HG02678 (cell line): ENCODE measurements around the gene COL9A3.
A peak's percentile ranks its signal among the peaks of the same experiment; 100 is the strongest.

Experiments used
- ATAC-seq: cut with Tn5 transposase; IDR thresholded peaks from one replicate; pipeline ENCODE4 v1.9.1; 2021; ENCODE audit warnings: mild to moderate bottlenecking, moderate library complexity; ENCODE audit not compliant: unreplicated experiment

COL9A3 gene

DNA sequence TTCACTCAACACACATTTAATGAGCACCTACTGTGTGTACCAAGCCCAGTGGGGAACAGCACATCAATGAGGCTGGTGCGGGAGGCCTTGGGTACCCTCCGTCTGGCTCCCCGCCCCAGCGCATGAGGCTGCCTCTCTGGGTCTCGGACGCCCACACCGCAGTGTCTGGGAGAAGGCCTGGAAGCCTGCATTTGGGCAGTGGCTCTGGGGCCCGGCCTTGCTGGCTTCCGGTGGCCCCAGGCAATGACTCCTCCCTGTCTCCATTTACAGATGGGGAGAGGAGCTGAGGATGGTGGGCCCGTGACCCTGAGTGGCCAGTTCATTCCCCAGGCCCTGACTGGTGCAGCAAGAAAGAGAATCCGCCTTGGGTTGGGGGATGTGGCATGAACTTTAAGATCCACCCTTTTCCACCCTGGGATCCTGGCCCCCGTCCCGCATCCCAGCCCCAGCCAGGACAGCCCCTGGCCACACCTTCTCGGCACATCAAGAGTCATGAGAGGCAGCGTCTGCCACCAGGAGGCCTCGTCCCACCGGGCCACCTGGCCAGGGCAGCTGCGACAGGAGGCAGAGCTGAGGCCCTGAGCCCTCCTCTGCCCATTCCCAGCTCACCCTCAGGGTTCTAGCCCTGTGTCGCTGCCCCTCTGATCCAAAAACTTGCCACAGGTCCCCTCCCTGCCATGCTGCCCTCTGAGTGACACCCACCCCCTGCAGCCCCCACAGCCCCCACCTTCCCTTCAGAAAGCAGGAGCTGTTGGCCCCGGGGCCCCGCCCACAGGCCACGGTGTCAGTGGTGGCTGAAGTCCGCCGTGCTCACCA lies 38.0 kb upstream of the COL9A3 start:
- ATAC-seq: no peak

DNA sequence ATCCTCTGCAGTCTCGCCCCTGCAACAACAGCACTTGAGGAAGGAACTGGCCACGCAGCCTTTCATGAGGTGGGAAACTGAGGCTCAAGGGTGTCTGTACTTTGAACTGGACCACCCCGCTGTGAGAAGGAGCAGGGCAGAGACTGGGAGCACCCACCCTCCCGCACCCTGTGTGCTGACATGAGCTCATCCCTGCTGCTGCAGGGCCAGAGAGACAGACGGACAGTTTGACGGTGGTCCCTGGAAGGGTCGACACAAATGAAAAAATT lies 37.5 kb upstream of the COL9A3 start:
- ATAC-seq: no peak

DNA sequence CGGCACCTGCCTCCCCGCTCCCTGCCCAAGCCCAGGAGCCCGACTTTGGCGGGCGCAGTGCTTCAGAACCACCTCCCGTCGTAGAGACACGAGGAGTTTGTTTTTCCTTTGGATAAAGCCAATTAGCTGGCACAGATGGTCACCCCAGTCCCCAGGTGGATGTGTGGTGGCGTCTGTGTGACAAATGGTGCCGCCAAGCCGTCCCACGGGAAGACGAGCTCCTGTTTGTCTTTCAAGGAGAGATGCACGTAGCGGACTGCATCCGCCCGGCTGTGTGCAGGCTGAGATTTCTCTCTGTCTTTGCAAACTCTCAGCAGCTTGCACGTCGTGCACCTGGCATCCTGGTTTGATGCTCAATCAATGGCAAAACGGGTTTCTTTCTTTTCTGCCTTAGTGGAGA lies 36.6 kb upstream of the COL9A3 start:
- ATAC-seq: no peak

DNA sequence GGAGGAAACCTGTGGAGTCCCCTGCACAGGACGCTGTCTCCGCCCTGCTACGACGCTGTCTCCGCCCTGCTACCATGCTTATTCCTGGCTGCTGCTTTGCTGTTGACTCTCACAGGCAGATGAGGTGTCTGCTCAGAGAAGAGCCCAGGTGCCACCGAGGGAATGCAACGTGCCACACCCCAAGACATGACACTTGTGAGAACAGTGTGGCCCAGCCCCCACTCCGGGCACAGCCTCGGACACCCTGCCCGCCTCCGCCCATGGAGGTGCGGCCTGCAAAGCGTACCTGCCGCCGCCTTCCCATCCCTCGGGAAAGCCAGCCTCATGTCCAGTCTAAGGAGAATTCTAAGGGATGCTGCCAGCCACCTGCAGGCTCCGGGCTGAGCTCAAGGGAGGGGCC lies 36.2 kb upstream of the COL9A3 start:
- ATAC-seq: no peak

DNA sequence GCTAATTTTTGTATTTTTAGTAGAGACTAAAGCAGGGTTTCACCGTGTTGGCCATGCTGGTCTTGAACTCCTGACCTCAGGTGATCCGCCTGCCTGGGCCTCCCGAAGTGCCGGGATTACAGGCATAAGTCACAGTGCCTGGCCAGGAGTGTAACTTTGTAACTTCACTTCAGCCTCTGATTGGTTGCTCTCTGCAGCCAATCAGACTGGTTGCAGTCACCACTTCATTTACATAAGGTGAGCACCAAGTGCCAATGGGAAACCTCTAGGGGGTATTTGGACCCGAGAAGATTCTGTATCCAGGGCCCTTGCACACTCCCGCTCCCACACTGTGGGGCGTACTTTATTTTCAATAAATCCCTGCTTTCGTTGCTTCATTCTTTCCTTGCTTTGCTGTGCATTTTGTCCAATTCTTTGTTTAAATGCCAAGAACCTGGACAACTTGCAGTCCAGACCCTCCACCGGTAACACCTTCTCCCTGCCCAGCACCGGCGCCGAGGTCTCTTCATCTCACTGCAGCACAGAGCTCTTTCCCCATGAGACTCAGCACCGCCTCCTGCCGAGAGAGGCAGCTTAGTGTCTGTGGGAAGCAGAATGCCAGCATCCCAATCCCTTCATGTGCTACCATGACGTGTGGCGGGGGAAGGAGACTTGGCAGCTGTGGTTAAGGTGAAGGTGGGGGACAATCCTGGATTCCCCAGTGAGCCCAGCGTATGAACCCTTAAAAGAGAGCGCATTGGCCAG lies 34.5 kb upstream of the COL9A3 start:
- ATAC-seq: no peak

DNA sequence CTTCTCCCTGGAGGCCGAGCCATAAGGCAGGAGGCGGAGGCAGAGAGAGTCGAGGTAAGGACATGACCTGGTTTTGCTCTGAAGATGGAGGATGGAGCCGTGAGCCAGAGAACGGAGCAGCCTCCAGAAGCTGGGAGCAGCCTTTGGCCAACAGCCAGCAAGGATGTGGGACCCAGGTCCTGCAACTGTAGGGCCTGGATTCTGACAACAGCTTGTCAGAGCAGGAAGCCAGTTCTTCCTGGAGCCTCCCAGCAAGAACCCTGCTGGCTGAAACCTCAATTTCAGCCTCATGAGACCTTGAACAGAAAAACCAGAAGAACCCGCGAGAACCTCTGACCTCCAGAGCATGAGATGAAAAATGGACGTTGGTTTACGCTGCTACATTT lies 34.0 kb upstream of the COL9A3 start:
- ATAC-seq: no peak

DNA sequence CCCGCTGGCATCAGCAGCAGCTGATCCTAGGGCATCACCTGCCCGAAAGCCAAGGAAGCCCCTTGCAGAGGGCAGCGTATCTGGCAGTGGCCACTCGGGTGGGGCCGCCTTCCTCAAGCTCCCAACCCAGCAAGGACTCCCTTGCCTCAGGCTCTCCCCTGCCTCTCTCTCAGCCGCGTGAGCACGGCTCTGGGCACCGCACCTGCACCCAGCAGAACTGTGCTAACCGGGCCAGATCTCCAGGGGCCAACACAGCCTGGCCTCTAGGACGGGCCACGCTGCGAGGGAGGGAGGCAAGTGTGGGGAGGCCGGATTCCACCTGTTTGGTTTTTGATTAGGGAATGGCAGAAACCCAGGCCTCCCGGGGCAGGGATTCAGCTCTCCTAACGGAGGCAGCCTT lies 32.4 kb upstream of the COL9A3 start:
- ATAC-seq: no peak

DNA sequence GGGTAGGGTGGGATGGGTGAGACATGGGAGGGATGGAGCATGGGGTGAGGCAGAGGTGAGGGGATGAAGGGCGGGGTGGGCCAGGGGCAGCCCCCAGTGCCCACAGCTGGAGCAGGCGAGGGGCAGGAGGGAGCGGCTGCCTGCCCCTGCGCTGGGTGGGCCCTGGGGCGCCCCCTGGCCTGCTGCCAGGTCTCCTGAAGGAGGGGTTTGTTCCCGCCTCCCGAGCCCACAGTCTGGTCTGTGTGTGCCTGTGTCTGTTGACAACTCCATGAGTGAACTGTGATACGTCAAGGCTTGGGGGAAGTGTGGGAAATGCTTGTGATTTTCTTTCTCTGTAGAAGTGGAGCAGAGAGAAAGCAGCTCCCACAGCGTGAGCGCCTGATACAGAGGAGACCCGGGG lies 31.5 kb upstream of the COL9A3 start:
- ATAC-seq: no peak

DNA sequence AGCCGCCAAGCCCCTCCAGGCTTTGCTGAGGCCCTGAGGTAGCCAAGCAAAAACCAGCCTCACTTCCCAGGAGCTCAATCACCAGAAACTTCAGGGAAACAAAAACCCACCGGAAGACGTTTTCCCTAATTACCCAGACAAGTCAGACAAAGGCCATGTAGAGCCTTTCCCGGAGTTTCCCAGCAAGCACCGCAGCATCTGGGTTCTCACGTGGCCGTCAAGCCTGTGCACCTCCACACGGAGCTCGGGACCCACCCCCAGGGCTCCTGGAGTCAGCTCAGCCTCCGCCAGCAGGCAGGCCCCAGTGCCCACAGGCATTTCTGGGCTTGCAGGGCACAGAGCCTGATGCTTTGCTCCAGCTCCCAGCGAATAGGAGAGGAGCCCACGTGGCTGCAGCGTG lies 30.7 kb upstream of the COL9A3 start:
- ATAC-seq: no peak

DNA sequence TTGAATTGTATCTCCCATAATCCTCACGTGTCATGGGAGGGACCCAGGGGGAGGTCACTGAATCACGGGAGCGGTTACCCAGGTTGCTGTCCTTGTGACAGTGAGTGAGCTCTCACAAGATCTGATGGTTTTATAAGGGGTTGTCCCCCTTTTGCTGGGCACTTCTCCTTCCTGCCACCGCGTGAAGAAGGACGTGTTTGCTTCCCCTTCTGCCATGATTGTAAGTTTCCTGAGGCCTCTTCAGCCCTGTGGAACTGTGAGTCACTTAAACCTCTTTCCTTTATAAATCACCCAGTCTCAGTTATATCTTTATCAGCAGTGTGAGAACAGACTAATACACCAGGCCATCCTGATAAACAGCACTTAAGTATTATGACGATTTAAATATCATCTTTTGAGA lies 29.5 kb upstream of the COL9A3 start:
- ATAC-seq: no peak

DNA sequence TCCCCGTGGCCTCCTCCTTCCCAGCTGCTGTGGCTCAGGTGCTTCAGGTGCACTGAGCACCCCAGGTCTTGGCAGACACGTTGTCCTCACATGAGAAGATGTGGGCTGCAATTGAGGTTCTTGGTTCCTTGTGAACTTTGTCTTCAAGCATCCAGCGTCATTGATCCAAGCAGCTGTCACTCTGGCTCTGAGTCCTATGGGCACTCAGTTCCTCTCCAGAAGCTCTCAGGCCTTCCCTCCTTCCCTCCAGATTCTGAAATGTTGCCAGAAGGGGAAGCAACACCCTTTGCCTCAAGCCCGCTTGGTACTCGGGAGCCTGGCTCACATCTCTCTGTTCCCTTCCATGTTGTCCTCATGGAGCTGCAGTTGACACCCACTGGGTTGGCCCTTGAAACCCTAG lies 29.0 kb upstream of the COL9A3 start:
- no peak for ATAC-seq

DNA sequence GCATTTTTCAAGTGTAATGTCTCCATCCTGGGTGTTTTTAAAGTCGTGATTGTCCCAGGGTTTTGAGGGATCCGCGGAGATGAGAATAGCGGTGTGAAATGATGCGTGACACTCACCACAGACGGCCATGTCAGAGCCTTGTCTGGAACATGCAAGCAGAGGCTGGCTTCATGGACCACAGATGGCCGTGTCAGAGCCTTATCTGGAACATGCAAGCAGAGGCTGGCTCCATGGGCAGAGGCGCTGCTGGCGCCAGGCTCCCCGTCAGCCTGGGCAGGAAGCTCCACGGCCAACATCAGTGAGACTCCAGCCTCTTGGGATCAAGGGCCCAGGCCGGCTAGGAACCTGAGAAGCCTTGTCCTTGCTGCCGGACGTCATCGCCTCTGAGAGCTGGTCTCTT lies 28.2 kb upstream of the COL9A3 start:
- ATAC-seq: no peak

DNA sequence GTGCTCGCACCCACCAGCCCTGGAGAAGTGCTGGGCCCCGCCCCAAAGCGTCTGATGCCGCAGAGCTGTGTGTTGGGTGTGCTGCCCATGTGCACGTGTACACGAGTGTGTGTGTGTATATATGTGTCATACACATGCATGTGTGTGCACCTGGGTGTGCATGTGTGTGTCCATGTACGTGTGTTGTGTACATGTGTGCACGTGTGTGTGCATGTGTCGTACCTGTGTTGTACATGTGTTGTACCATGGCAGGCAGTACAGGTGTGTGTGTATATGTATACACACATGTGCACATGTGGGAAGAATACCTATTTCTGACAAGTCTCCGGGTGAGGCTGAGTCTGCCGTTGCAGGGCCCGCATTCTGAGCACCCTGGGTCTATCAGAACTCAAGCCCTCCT lies 26.8 kb upstream of the COL9A3 start:
- no peak for ATAC-seq

DNA sequence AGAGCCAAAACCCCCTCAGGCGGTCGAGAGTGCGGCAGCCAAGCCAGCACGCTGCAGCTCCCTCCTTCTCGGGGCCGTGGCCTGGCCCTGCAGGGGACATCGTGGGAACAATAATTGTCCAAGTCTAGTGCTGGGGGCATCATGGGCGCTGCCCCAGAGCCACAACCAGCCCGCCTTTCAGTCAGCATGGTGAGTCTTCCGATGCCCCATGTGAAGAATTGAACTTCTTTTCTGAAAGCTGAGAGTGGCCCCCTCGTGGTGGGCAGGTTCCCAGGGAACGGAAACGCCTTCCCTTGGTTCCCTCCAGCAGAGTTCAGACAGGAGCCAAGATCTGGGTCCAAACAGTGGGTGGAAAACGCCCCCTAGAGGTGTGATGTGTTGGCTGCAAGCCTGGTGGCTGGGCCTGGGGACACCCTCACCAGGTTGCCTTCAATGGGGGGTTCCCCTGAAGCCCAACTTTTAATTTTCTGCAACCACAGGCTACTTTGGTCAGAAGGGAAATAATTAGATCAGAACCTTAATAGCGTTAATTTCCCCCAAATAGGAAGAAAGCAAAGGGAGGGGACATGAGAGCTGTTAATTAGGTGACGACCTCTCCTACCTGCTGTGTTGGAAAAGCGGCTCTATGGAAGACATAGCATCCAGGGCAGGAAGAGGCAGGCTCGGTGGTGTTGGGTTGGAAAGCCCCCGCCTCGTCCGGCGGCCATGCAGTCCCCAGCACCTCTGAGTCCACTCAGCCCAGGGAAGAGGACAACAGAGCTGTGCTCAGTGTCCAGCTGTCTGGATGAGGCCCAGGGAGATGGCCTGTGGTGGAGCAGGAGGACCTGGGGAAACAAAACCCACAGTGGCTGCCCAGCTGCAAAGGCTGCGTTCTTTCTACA lies 25.3 kb upstream of the COL9A3 start:
- no peak for ATAC-seq

DNA sequence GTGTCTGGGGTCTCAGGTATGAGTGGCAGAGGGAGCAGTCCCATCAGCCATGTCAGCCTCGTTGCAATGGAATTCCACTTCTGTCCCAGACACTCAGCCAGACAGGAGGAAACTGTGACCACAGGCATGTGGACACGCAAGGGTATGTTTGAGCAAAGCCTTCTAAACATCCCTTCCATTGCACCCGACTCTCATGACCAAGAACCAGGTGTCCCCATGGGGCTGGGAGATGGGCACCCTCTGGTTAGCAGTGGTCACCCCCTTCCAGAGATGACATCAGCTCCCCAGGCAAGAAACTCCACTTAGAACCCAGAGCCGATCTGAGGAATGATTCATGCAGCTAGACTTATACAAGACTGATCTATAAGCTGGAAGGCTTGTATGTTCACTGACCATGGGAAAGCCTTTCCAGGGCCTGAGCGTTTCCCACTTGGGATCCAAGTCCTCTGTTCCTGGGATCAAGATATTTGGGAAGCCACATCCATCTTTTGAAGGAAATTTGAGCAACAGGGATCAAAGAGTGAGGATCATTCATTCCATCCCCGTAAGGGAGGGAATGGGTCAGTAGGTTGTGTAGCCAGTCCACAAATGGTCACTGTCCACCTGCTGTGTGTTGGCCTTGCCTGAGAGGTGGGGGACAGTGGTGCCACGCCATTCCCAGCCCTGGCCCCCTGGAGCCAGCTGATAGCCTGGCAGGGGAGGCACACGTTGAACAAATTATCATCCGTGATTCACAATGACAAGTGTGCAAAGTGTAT lies 24.5 kb upstream of the COL9A3 start:
- ATAC-seq: no peak

DNA sequence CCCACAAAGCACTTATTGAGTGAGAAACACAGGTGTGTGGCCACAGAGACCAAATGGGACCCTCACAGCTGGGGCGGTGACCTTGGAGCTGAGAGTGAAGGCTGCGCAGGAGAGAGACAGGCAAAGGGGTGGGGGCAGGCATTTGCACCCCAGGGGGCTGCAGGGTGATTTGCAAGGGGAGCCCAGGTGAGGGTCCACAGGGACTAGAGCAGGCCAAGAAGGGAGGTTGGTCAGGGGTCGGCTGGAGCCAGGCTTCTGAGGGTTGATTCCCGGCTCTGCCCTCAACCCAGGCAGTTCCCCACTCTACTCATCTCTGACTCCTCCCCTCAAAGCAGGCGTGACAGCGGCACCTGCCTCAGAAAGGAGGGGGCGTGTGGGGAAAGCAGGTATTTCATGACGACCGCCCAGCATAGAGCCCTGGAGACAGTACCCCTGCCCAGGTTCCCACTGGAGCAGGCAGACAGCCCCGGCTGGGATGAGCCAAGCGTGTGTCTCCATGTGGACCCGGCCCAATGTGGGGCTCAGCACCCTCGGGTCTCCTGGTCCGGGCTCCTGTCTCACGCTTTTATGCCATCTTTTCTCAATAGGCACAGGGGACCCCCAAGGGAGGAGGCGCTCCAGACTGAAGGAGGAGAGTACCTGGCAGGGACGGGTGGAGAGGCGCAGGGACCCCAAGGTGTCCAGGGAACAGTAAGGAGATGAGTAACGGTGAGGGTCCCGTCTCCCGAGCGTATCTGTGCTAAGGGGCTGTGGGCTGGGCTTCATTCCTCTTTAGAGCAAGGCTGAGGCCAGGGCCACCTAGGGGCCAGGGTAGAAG lies 23.7 kb upstream of the COL9A3 start:
- no peak for ATAC-seq

DNA sequence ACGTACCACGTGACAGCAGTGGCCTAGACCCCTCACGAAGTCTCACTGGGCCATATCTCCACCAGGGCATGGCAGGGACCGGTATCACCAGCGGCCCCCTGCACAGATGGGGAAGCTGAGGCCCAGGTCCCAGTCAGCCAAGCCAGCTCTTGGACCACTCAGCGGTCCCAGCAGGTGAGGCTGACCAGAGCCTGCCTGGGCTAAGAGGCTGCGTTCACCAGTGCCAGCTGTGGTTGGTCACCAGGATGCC lies 23.2 kb upstream of the COL9A3 start:
- ATAC-seq: no peak

DNA sequence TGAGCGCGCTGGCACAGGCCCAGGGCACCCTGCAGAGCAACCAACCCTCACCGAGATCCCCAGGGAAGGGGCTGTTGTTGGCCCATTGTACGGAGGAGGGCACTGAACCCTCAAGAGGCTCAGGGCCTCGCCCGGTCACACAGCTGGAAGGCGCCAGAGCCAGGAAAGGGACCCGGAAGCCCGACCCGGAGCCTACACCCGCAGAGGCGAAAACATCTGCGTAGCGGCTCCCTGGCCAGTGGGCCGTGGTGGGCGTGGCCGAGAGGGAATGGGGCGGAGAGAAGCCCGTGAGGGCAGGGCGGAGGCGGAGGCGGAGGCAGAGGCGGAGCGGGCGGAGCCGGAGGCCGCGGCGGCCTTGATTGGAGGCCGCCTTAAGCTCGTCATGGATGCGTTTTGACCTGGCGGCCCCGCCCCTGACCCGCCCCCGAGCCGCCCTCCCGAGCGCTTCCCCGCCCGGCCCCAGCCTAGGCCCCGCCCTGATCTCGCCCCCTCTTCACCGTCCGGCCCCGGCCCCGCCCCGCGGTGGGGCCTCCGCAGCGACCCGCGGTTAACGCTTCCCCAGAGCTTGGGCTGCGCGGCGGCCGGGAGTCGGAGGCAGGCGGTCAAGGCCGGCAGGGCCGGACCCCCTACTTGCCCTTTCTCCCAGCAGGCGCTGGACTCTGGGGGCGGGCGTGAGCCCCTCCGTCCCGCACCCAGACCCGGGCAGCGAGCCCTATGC lies 22.7 kb upstream of the COL9A3 start:
- peak; percentile 79 for ATAC-seq

DNA sequence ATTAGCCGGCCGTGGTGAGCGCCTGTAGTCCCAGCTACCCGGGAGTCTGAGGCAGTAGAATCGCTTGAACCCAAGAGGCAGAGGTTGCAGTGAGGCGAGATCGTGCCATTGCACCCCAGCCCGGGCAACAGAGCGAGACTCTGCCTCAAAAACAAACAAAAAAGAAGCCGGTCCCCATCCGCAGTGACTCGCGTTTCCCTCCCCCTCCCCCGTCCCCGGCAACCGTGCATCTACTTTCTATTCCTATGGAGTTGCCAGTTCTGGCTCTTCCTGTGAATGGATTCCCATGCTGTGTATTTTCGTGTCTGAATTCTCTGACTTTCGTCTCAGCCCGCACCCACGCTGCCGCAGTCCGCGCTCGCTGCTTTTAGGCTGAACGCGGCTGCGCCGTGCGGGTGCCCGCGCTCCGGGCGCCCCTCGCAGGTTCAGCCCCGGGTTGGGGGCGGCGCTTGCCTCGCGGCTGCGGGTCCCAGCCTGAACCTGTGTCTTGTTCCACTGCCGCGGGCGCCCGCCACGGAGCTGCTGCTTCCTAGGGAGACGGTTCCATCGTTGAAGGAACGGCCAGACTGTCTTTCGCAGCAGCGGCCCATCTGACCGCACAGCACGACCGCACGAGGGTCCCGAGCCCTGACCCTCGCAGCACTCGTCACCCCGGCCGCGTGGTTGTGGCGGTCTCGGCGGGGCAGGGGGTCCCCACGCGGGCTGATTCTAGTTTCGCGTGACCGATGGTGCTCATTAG lies 21.7 kb upstream of the COL9A3 start:
- no peak for ATAC-seq
